IPS-NIHi7 (cell line): ENCODE results near the gene SEC23IP.

Source experiments
- DNase-seq: peaks from one replicate; pipeline ENCODE4 v3.0.0; 2012; ENCODE audit warnings: mixed read lengths; ENCODE audit errors: extremely low spot score

SEC23IP gene

DNA sequence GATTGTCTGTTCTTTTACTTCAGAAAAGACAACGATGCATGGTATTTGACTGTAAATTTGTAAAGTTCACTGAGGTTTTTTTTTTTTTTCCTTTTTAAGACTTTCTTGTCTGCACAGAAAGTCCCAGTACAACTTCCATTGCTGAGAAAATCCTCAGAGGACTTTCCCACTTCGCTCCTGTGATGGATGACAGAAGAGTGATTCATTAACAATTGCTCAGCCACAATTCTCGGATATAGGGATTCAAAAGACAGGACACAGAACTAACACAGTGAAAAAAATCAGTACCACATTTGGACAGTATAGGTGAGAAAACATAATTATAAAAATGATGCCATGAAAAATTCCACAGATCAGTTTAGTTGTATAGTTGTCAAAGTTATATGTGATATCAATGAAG, 48.0 kb downstream of the SEC23IP start:
- DNase-seq: no peak

DNA sequence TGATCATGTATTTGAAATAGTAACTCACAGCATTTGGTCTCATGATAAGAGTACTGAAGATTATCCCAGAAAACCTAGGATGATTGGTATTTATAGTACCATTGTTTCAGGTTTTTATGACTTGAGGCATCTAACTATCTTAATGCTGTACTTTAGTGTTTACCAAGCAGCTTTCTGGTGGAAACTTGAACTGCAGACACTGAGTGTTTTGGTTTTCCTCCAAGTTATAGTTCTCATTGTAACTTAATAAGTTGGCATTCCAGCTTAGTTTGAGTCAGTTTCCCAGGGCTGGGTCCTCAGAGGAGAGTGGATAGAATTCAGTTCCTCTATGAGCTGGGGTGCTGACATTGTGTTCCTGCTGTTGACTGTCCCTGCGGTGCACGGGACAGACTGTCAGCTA, 50.4 kb downstream of the SEC23IP start:
- no peak for DNase-seq

DNA sequence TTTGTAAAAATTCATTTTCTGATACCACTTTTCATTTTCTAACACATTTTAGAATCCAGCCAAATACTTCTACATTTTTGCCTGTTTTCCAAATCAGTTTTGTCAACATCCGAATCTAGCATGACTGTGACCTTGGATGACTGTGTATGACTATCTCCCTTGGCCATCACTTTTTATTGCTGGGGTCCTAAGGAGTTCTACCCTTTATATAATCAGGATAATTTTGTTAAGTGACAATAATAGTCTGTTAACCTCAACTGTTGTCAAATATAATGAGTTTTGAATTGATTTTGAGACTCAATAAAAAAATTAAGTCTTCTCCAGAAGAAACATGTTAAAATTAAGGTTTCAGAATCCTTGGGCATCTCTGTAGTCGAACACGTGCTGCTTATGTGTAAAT, 53.3 kb downstream of the SEC23IP start:
- DNase-seq: no peak

DNA sequence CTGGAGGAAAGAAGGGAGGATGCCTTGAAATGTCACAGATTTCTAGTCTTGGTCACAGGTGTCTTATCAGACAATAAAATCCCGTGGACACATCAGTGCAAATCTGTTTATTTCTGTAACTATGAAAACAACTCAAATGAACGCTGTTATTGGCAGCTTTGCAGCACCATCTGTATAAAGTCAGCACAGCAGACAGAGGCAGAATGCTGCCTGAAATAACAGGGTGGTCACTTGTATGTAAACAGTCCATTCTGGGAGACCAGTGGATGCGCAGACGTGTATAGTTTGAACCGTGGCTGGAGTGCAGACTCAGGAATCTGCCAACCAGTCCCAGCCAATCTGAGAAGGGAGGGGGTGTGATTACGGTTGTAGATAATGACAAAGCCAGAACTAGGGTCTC, 54.8 kb downstream of the SEC23IP start:
- DNase-seq: no peak

DNA sequence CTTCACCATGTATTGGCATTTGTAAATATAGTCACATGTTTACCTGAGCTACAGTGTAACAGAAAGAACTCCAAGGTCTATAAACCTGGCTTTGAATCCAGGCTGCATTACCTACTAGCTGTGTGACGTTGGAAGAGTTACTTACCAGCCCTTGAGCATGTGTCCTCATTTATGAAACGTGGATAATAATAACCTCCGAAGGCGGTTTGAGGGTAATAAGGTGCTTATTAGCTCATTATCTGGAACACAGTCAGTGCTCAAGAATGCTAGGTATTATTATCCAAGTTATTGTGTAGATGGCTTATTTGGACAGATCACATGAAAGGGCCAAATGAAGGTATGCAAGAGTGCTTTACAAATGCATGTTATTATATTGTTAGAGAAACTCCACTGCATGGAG, 64.9 kb downstream of the SEC23IP start:
- no peak for DNase-seq

DNA sequence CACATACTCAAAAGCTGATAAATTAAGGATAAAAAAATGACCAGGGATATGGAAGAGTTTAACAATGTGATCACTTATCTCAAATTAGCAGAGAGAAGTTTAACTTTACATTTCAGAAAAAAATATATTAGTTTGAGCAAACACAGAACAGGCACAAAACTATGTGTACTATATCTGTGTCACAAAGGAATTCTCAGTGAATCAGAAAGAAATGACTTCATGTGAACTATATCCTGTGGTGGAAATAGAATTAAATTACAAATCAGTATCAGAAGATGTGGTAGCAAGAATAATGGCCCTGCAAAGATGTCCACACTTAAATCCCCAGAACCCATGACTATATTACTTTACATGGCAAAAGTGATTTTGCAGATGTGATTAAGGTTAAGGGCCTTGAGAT, 70.3 kb downstream of the SEC23IP start:
- no peak for DNase-seq

DNA sequence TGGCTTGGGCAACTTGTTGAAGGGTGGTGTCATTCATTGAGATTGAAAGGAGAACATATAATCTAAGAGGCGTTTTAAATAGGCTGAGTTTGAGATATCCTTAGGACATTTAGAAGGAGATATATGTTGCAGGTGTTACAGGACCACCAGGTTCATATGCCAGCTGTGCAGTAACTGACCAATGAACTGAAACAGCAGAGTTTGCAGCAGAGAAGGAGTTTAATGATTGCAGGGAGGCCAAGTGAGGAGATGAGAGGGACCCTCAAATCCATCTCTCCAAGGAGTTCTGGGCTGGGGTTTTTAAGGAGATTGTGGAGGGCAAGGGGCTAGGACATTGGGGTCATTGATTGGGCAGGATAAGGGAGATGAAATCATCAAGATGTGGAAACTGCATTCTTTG, 74.5 kb downstream of the SEC23IP start:
- DNase-seq: no peak

DNA sequence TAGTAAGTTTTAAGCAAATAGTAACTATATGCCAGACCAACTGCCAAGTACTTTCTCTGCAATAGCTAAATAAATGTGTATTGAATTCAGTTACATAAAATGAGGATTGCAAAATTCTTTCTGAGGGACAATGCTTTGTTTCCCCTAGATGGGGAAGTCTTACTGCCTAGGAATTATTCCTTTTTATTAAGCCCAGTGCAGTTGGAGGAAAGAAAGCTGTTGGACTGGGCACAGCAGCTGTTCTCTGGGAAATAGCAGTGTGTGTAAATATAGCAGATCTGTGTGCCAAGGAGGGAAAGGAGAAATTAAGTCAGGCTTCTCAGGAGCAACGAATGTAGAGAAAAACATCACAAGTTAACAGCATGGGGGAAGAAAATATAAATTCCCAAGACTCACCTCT, 77.1 kb downstream of the SEC23IP start:
- no peak for DNase-seq

DNA sequence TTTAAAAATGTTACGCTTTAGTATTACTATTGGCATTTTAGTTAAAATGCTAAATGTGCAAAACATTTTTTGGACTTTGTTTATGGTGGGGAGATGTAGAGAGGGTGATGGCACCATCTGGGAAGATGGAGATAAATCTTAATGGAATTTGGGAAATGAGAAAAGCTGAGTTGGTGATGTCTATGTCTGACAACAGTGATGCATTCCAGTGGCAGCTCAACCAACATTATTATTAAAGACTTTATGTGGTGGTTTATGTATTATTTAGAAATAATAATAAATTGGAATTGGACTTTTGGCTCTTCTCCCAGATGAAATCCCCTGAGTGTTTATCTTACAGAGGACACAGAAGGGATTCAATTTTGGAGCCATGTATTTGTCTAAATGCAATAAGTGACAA, 77.6 kb downstream of the SEC23IP start:
- no peak for DNase-seq

DNA sequence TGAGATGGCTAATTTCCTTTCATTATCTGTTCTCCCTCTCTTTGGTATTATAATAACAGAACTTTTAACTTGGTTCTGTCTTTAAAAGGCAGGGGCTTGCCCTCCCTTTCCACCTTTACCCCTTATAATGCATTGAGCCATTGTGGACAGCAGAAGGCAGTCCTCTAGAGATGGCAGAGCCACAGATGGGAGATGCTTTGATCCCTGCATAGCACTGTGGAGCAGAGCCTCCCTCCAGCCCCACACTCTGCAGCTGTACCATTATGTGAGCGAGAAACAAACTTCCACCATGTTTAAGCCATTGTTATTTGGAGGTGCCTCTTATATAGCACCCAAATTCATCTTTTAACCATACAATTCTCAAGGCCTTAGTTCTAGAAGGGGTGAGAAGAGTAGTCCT, 78.4 kb downstream of the SEC23IP start:
- DNase-seq: no peak

DNA sequence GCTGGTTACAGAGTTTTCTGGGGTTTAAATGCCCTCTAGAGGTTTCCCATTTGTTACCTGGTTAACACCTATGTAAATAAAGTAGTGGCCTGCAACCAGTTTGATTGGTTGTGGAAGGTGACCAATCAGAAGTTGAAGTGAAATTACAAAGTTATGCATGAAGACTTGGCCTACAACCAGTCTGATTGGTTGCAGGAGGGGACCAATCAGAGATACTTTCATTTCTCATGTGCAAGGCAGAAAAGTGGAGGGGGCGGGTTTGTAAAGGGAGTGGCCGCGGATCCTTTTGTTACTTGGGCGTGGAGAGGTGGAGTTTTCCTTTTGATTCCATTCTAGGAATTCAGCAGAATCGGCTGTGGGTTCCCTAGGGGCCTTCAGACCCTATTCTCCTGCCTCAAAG, 80.8 kb downstream of the SEC23IP start:
- no peak for DNase-seq

DNA sequence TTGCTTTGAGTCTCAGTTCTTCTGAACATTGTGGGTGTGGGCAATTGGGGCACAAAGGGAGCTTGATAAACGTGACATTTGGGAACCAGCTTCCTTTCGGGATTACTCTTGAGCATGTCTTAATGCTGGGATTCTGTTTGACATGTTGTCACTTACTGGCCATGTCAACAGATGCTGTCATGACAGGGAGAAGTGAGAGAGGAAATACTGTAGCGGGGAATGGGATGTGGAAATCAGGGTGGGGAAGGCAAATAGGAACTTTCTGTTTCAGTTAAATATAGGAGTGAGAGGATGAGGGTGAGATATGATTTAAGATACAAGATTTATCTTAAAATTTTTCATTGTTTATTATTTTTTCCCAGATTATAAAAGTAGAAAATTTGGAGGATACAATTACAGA, 83.9 kb downstream of the SEC23IP start:
- DNase-seq: no peak

DNA sequence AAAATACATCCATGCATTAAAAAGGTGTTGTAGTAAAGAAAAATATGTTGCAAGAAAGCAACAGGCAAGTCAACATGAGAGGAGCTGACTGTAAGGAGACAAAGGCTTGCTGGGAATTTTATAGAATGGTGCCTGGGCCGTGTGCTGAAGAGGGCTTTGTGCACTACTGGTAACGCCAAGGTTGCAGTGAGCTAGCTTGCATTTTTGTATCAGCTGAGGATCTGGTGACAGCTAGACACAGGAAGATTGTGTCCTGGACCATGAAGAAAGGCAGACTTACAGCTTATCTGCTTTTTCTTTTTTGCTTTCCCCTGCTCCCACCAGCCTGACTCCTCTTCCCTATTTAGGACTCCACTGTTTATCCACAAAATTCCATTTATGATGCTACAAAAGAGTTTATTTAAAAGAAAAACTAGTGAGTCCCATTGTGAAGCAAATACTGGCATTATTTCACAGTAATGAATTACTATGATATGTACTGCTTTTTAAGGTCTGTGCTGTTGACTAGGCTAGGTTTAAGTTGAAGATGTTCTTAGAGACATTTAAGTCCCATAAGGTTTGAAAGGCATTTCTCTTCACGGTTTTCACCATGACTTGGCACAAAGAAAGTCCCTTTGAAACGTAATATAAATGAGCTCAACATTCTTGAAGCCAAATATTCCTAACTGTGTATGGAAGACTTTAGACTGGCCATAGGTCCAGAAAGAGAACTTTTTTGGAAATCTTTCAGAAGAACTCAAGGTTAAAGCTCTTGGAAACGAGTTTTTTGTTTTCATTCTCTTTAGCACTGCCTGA, 88.6 kb downstream of the SEC23IP start:
- no peak for DNase-seq

DNA sequence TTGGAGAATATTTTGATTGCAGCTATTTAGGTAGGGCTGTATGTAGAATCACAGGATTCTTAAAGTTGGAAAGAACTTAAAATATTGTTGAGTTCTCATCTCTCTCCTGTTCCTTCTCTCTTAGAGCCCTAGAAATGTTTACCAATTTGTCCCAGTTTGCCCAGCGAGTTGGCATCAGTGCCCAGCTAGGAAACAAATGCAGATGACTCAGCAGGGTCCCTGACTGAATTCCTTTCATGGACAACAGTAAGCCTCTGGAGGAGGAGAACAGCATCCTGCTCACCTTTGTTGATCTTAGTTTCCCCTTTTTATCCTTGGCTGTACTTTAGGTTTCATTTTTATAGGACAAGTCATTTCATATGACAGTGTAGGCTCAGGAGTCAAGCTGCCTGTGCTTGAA, 89.3 kb downstream of the SEC23IP start:
- DNase-seq: no peak

DNA sequence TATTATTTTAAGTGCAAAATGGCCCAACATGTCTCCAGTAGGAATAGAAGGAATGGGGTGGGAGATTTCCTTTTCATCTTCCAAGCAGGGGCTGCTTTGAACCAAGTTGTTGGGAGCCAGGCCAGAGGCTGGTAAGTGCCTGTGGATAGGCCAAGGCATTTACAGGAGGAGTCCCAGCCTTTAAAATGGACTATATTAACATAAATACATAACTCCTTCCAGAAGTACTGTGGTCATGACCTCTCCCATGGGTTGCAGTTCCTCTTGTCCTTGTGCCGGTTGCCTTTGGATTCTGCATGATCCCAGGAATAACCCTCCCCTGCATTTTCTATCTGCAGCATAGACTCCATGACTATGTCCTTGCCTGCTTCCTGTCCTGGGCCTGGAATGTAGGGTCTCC, 95.8 kb downstream of the SEC23IP start:
- DNase-seq: no peak

DNA sequence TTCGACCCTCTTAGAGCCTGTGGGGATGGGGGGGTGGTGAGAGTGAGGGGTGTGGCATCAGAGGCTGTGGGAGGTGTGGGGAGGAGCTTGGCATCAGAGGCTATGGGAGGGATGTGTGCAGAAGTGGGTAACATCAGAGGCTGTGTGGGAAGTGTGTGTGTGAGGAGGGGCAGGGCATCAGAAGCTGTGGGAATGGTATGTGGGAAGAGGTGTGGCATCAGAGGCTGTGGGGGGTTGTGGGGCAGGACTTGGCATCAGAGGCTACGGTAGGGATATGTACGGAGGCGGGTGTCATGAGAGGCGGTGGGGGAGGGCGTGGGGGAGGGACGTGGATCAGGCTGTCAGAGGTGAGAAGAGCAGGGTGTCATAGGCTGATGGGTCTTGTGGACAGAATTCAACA, 97.4 kb downstream of the SEC23IP start:
- no peak for DNase-seq

DNA sequence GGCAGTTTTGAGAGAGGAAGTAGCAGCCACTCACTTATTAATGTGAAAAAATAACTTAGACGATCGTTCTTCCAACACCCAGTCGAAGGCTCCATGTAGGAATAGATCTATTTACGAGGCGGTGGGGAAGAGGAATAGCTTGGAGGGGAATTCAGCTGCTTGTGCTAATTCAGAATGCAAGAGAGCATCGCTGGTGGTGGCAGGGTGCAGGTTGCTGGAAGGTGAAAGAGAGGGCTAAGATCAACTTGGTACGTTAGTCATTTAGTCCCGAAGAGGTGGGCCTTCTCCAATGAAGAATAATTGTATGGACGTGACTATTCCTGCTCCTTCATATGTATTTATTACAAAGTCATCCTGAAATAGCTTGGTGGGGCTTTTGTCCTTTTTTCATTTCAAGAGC, 98.5 kb downstream of the SEC23IP start:
- no peak for DNase-seq

DNA sequence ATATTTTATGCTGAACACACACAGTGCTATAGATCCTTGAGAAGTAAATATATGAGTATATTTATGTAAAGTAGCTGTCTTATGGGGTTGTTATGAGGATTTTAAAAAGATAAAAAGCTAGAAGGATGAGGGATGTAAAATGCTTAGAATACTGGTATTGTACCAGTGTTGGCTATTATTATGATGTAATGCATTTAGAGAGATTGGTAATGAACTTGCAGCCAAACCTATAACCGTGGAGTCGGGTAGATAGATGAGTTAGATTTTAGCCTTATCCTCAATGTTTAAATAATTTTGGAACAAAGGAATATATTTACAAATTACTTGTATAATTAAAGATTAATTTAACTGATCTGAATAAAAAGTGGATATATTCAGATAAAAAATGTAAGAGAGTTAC, 99.3 kb downstream of the SEC23IP start:
- DNase-seq: no peak
